Measurements from ENCODE around the gene CDX1.

CDX1 gene

GRCh38 chr5:150192462-150192861 is 25.9 kb downstream of the CDX1 start:
- no peak for TF ChIP-seq CTCF (conservative IDR thresholded peaks at IDR 0.05; ENCODE audit: low read length)
- no peak overlapping the region for H3K4me3 ChIP-seq (ENCODE audit: low read length)
- DNase-seq (ENCODE audit: low read depth), result no peak

GRCh38 chr5:150195736-150196485 is 29.3 kb downstream of the CDX1 start:
- DNase-seq (ENCODE audit: low read depth), result no peak
- no peak for TF ChIP-seq CTCF (conservative IDR thresholded peaks at IDR 0.05; ENCODE audit: low read length)
- H3K4me3 ChIP-seq (ENCODE audit: low read length), result no peak overlapping the region

- TF ChIP-seq CTCF (conservative IDR thresholded peaks at IDR 0.05; ENCODE audit: low read length), result no peak
- no peak for DNase-seq (ENCODE audit: low read depth)
- H3K4me3 ChIP-seq (ENCODE audit: low read length), result no peak overlapping the region
These were observed 29.9 kb downstream of the CDX1 start for GRCh38 chr5:150196514-150196913.

- TF ChIP-seq CTCF (conservative IDR thresholded peaks at IDR 0.05; ENCODE audit: low read length), result no peak
- no peak for DNase-seq (ENCODE audit: low read depth)
- no peak overlapping the region for H3K4me3 ChIP-seq (ENCODE audit: low read length)
These were observed 30.4 kb downstream of the CDX1 start for GRCh38 chr5:150196986-150197385.

GRCh38 chr5:150197476-150197875 is 30.9 kb downstream of the CDX1 start:
- no peak for DNase-seq (ENCODE audit: low read depth)
- H3K4me3 ChIP-seq (ENCODE audit: low read length), result no peak overlapping the region
- no peak for TF ChIP-seq CTCF (conservative IDR thresholded peaks at IDR 0.05; ENCODE audit: low read length)

- no peak overlapping the region for H3K4me3 ChIP-seq (ENCODE audit: low read length)
- TF ChIP-seq CTCF (conservative IDR thresholded peaks at IDR 0.05; ENCODE audit: low read length), result no peak
- no peak for DNase-seq (ENCODE audit: low read depth)
These were observed 35.9 kb downstream of the CDX1 start for GRCh38 chr5:150202501-150202900.

- no peak for TF ChIP-seq CTCF (conservative IDR thresholded peaks at IDR 0.05; ENCODE audit: low read length)
- no peak for DNase-seq (ENCODE audit: low read depth)
These were observed 37.4 kb downstream of the CDX1 start for GRCh38 chr5:150203832-150204589.

More at GRCh38 chr5:150203832-150204589, 37.4 kb downstream of the CDX1 start:
- no peak overlapping the region for H3K4me3 ChIP-seq (ENCODE audit: low read length)

Data from AG10803 (cell line).